A673 (cell line): ENCODE data around the gene MKRN2. TPM values are rescaled to one million over a fixed set of nuclear protein-coding genes. Genes with fewer than 3 reads are reported as not detected.

Experiments used
- BruUV-seq: library from RNA; stranded (reverse); fragments of 400-500 nt; replicated peaks from 2 replicates; lab custom pipeline; 2021; lab: Mats Ljungman, UMichigan
- CTCF ChIA-PET: fragments of 300-600 bp; sonication (Branson Sonifier 250); formaldehyde crosslinking; loops from one replicate; lab custom pipeline; 2022; ENCODE audit warnings: antibody characterized with exemption; lab: Charles Lee
- POLR2A ChIA-PET: fragments of 300-600 bp; sonication (Branson Sonifier 250); formaldehyde crosslinking; loops from one replicate; lab custom pipeline; 2022; ENCODE audit warnings: antibody characterized with exemption; ENCODE audit not compliant: low non-redundant PET; lab: Charles Lee
- DNase-seq: peaks from one replicate; pipeline ENCODE4 v3.0.0-alpha.2; 2015; ENCODE audit warnings: low spot score
- H3K27ac ChIP-seq: fragments of 200-600 bp; sonication (generic); 2 replicates; pipeline ENCODE4 v1.5.1; 2016; ENCODE audit warnings: mixed run types, low read depth, mild to moderate bottlenecking, mixed read lengths, antibody characterized with exemption, low read length; ENCODE audit not compliant: poor library complexity, severe bottlenecking
- H3K27me3 ChIP-seq: fragments of 200-600 bp; sonication (generic); replicated peaks from 2 replicates; pipeline ENCODE4 v1.6.1; 2017; ENCODE audit warnings: mixed run types, low read depth, mild to moderate bottlenecking, mixed read lengths, antibody characterized with exemption, low read length; ENCODE audit not compliant: insufficient read depth, poor library complexity
- H3K36me3 ChIP-seq: fragments of 200-600 bp; sonication (generic); 2 replicates; pipeline ENCODE4 v1.6.1; 2016; ENCODE audit warnings: mixed run types, mild to moderate bottlenecking, mixed read lengths, antibody characterized with exemption, low read length; ENCODE audit not compliant: insufficient read depth, poor library complexity, severe bottlenecking
- H3K4me1 ChIP-seq: fragments of 200-600 bp; sonication (generic); 2 replicates; pipeline ENCODE4 v1.6.1; 2017; ENCODE audit warnings: mixed run types, mild to moderate bottlenecking, mixed read lengths, antibody characterized with exemption, low read length; ENCODE audit not compliant: insufficient read depth, poor library complexity, severe bottlenecking
- H3K4me3 ChIP-seq: fragments of 200-600 bp; sonication (generic); 2 replicates; pipeline ENCODE4 v1.5.1; 2016; ENCODE audit warnings: low read depth, mixed run types, mild to moderate bottlenecking, mixed read lengths, low read length; ENCODE audit not compliant: poor library complexity, severe bottlenecking
- H3K9me3 ChIP-seq: fragments of 200-600 bp; sonication (generic); 2 replicates; pipeline ENCODE4 v1.6.1; 2016; ENCODE audit warnings: mixed run types, low read depth, mild to moderate bottlenecking, mixed read lengths, antibody characterized with exemption, low read length; ENCODE audit not compliant: poor library complexity, severe bottlenecking
- CTCF ChIP-seq: fragments of 300-800, 200-600 bp; sonication (generic); conservative IDR thresholded peaks from 2 replicates; pipeline ENCODE4 v1.5.1; 2017; ENCODE audit warnings: low read depth, mild to moderate bottlenecking, antibody characterized with exemption, low read length, moderate library complexity, mixed read lengths
- EZH2 ChIP-seq: fragments of 200-600 bp; sonication (generic); IDR thresholded peaks from 2 replicates; pipeline ENCODE4 v1.6.1; 2017; ENCODE audit warnings: borderline replicate concordance, low read depth, mild to moderate bottlenecking, mixed read lengths, antibody characterized with exemption, low read length; ENCODE audit not compliant: poor library complexity, severe bottlenecking
- intact Hi-C: fragments of 100-400 bp; cut with micrococcal nuclease; formaldehyde crosslinking; loops from one replicate; pipeline ENCODE4 v1.10.0; 2022; ENCODE audit not compliant: unreplicated experiment
- total RNA-seq: library from RNA; stranded (reverse); gene quantifications from 2 replicates; pipeline ENCODE4 v1.2.3, GENCODE V29; 2021

MKRN2 gene
- total RNA-seq, 1 experiment from 2014 or later, result 47.3 TPM

- no peaks in the 10 kb centered on the region for H3K27me3 ChIP-seq
- H3K4me3 ChIP-seq, result peak overlapping the region; percentile 85
- H3K36me3 ChIP-seq, result no peaks in the 10 kb centered on the region
- no peak for TF ChIP-seq EZH2
- TSS peak; percentile 73 for BruUV-seq
- POLR2A ChIA-PET, result no interaction called here
- intact Hi-C loops, result loop anchor here (5.0 kb wide), 1 partner anchor 106 kb away; the partner anchor contains the start of gene RAF1
- CTCF ChIA-PET, result no interaction called here
- peak overlapping the region; percentile 94 for H3K27ac ChIP-seq
- H3K4me1 ChIP-seq, result peaks cover 10% of the 10 kb centered on the region
- H3K9me3 ChIP-seq, result no peaks in the 10 kb centered on the region
- no peak for DNase-seq
These were observed 585 bp upstream of the MKRN2 start for GRCh38 chr3:12556314-12556689.

- intact Hi-C loops, result loop anchor here (5.0 kb wide), 1 partner anchor 105 kb away; the partner anchor contains the start of gene RAF1
- peaks cover 10% of the 10 kb centered on the region for H3K4me1 ChIP-seq
- CTCF ChIA-PET, result no interaction called here
- H3K27me3 ChIP-seq, result no peaks in the 10 kb centered on the region
- H3K27ac ChIP-seq, result peak overlapping the region; percentile 94
- H3K4me3 ChIP-seq, result peak overlapping the region; percentile 85
- H3K9me3 ChIP-seq, result no peaks in the 10 kb centered on the region
- POLR2A ChIA-PET, result no interaction called here
- no peaks in the 10 kb centered on the region for H3K36me3 ChIP-seq
- BruUV-seq, result TSS peak; percentile 37
- TF ChIP-seq CTCF (no peak), EZH2 (no peak)
- DNase-seq, result peak; percentile 15
These were observed 700 bp downstream of the MKRN2 start for GRCh38 chr3:12557473-12558100.

- H3K9me3 ChIP-seq, result no peaks in the 10 kb centered on the region
- intact Hi-C loops, result loop anchor here (5.0 kb wide), 1 partner anchor 104 kb away; the partner anchor contains the start of gene RAF1
- no TSS peak for BruUV-seq
- H3K4me1 ChIP-seq, result peaks cover 14% of the 10 kb centered on the region
- H3K4me3 ChIP-seq, result peak overlapping the region; percentile 85
- DNase-seq, result no peak
- H3K27me3 ChIP-seq, result no peaks in the 10 kb centered on the region
- CTCF ChIA-PET, result no interaction called here
- TF ChIP-seq CTCF, result no peak
- no peak for TF ChIP-seq EZH2
- H3K36me3 ChIP-seq, result no peaks in the 10 kb centered on the region
- peak overlapping the region; percentile 94 for H3K27ac ChIP-seq
- POLR2A ChIA-PET, result no interaction called here
These were observed 1.8 kb downstream of the MKRN2 start for GRCh38 chr3:12558706-12559105.
